Measurements from ENCODE around the gene APMAP.

Gene APMAP

GRCh38 chr20:25024171-25024570 is 31.6 kb upstream of the APMAP start:
- no peak for DNase-seq

GRCh38 chr20:25023356-25023755 is 30.8 kb upstream of the APMAP start:
- no peak for DNase-seq

GRCh38 chr20:25022680-25023079 is 30.1 kb upstream of the APMAP start:
- no peak for DNase-seq

- no peak for DNase-seq
These were observed 28.8 kb upstream of the APMAP start for GRCh38 chr20:25021336-25021735.

GRCh38 chr20:25020901-25021301 is 28.4 kb upstream of the APMAP start:
- no peak for DNase-seq

GRCh38 chr20:25020345-25020744 is 27.8 kb upstream of the APMAP start:
- no peak for DNase-seq

GRCh38 chr20:25019381-25020155 is 27.0 kb upstream of the APMAP start:
- no peak for DNase-seq

- DNase-seq: no peak
These were observed 26.3 kb upstream of the APMAP start for GRCh38 chr20:25018841-25019240.

- no peak for DNase-seq
These were observed 25.9 kb upstream of the APMAP start for GRCh38 chr20:25018425-25018824.

- DNase-seq: no peak
These were observed 24.8 kb upstream of the APMAP start for GRCh38 chr20:25017257-25017803.

GRCh38 chr20:25016471-25016870 is 23.9 kb upstream of the APMAP start:
- no peak for DNase-seq

GRCh38 chr20:25015986-25016385 is 23.4 kb upstream of the APMAP start:
- DNase-seq: no peak

GRCh38 chr20:25014816-25015215 is 22.3 kb upstream of the APMAP start:
- DNase-seq: peak; percentile 36

- peak; percentile 32 for DNase-seq
These were observed 21.2 kb upstream of the APMAP start for GRCh38 chr20:25013478-25014380.

- peak; percentile 22 for DNase-seq
These were observed 20.2 kb upstream of the APMAP start for GRCh38 chr20:25012616-25013189.

GRCh38 chr20:25011831-25012241 is 19.3 kb upstream of the APMAP start:
- peak; percentile 28 for DNase-seq

GRCh38 chr20:25011261-25011660 is 18.7 kb upstream of the APMAP start:
- no peak for DNase-seq

GRCh38 chr20:25009218-25010145 is 16.9 kb upstream of the APMAP start:
- DNase-seq: peak; percentile 4

- DNase-seq: peak; percentile 39
These were observed 16.1 kb upstream of the APMAP start for GRCh38 chr20:25008388-25009217.

GRCh38 chr20:25007491-25008305 is 15.1 kb upstream of the APMAP start:
- peak; percentile 33 for DNase-seq

Data from activated CD8-positive, alpha-beta memory T cell treated with anti-CD3 and anti-CD28 coated beads, Interleukin-2, amount 50 U/mL, for 48 hours (primary cell).